GM12878 (cell line): ENCODE data around the gene DCAF15. TPM values are rescaled to one million over a fixed set of nuclear protein-coding genes. Genes with fewer than 3 reads are reported as not detected.

Source experiments
- ATAC-seq: fragments of 200-7000 bp; cut with Tn5 transposase; 3 replicates; pipeline ENCODE4 v1.9.1; 2020; ENCODE audit warnings: mild to moderate bottlenecking, moderate library complexity
- BruUV-seq: library from RNA; stranded (reverse); fragments of 400-500 nt; replicated peaks from 2 replicates; lab custom pipeline; 2021; lab: Mats Ljungman, UMichigan
- CTCF ChIA-PET: fragments of 300-600 bp; sonication (Branson Sonifier 250); formaldehyde crosslinking; extraction: SDS; loops from one replicate; lab custom pipeline; 2021; ENCODE audit warnings: inconsistent platforms; lab: Yijun Ruan, JAX
- POLR2A ChIA-PET: fragments of 350-600 bp; formaldehyde crosslinking; extraction: SDS; loops from one replicate; lab custom pipeline; 2021; ENCODE audit warnings: inconsistent platforms; lab: Charles Lee
- RAD21 ChIA-PET: fragments of 300-600 bp; sonication (Branson Sonifier 250); formaldehyde crosslinking; loops from one replicate; lab custom pipeline; 2023; ENCODE audit warnings: antibody characterized with exemption; ENCODE audit not compliant: unreplicated experiment; lab: Charles Lee
- SMC1A ChIA-PET: fragments of 300-600 bp; sonication (Branson Sonifier 250); formaldehyde crosslinking; loops from one replicate; lab custom pipeline; 2023; ENCODE audit not compliant: unreplicated experiment, uncharacterized antibody; lab: Charles Lee
- DNase-seq: peaks from one replicate; pipeline ENCODE4 v3.0.0-alpha.2; 2011; ENCODE audit warnings: low read depth, low spot score
- FAIRE-seq: peaks from 3 replicates; lab custom pipeline; 2011; peaks lifted over from hg19 to GRCh38; lab: Jason Lieb, UNC
- H2AFZ ChIP-seq: 2 replicates; pipeline ENCODE4 v1.6.0; 2011; ENCODE audit warnings: low read depth, low read length, control low read depth; ENCODE audit not compliant: control insufficient read depth
- H3K27ac ChIP-seq: 2 replicates; pipeline ENCODE4 v1.5.1; 2011; ENCODE audit warnings: control low read depth; ENCODE audit not compliant: control insufficient read depth, insufficient read depth
- H3K27me3 ChIP-seq, 2 experiments: replicated peaks in 1 of 2; 2 replicates each; pipeline versions ENCODE4 v1.6.0 to v1.6.1; 2011; ENCODE audit warnings: low read length in 1 of 2; ENCODE audit not compliant: control insufficient read depth in 2 of 2, insufficient read depth in 2 of 2
- H3K36me3 ChIP-seq, 2 experiments: 2 replicates each; pipeline ENCODE4 v1.5.1; 2011; ENCODE audit warnings: low read length in 1 of 2; ENCODE audit not compliant: control insufficient read depth in 2 of 2, insufficient read depth in 2 of 2
- H3K4me1 ChIP-seq: 2 replicates; pipeline ENCODE4 v1.6.1; 2011; ENCODE audit warnings: mild to moderate bottlenecking, low read length, moderate library complexity, mixed read lengths; ENCODE audit not compliant: control insufficient read depth, insufficient read depth
- H3K4me2 ChIP-seq: 2 replicates; pipeline ENCODE4 v1.6.0; 2011; ENCODE audit warnings: control low read depth; ENCODE audit not compliant: control insufficient read depth, insufficient read depth
- H3K4me3 ChIP-seq: fragments of 200-600 bp; sonication (generic); 2 replicates; pipeline ENCODE4 v1.5.1; 2016
- H3K79me2 ChIP-seq: 2 replicates; pipeline ENCODE4 v1.6.0; 2011; ENCODE audit warnings: low read length; ENCODE audit not compliant: control insufficient read depth, insufficient read depth
- H3K9ac ChIP-seq: 2 replicates; pipeline ENCODE4 v1.8.0; 2011; ENCODE audit warnings: low read length, control low read depth, mixed read lengths; ENCODE audit not compliant: control insufficient read depth, insufficient read depth
- H3K9me3 ChIP-seq: replicated peaks from 3 replicates; pipeline ENCODE4 v1.5.1; 2011; ENCODE audit warnings: mild to moderate bottlenecking, low read length; ENCODE audit not compliant: control insufficient read depth, insufficient read depth
- H4K20me1 ChIP-seq: 2 replicates; pipeline ENCODE4 v1.6.0; 2011; ENCODE audit not compliant: control insufficient read depth, insufficient read depth
- BCL3 ChIP-seq: IDR thresholded peaks from 2 replicates; pipeline ENCODE4 v1.6.1; 2011; ENCODE audit warnings: borderline replicate concordance, low read depth, mild to moderate bottlenecking, moderate library complexity, low read length; ENCODE audit not compliant: insufficient read depth, poor library complexity, severe bottlenecking
- CREB1 ChIP-seq: IDR thresholded peaks from 2 replicates; pipeline ENCODE4 v1.6.1; 2012; ENCODE audit warnings: low read depth, mild to moderate bottlenecking, inconsistent platforms
- ETV6 ChIP-seq, 2 experiments: fragments of 450-650 bp in 1 of 2; IDR thresholded peaks in 1 of 2; conservative IDR thresholded peaks in 1 of 2; 2 replicates each; pipeline ENCODE4 v1.6.1; 2014; ENCODE audit warnings: antibody characterized with exemption in 1 of 2, borderline replicate concordance in 1 of 2, low read depth in 1 of 2, mild to moderate bottlenecking in 1 of 2, moderate library complexity in 1 of 2
- FOS ChIP-seq: IDR thresholded peaks from 3 replicates; pipeline ENCODE4 v1.6.1; 2011; ENCODE audit warnings: borderline replicate concordance; ENCODE audit not compliant: insufficient read length; ENCODE audit errors: extremely low read depth
- PML ChIP-seq: IDR thresholded peaks from 2 replicates; pipeline ENCODE4 v1.6.1; 2012; ENCODE audit warnings: low read length, inconsistent platforms
- POLR2A ChIP-seq: IDR thresholded peaks from 2 replicates; pipeline ENCODE4 v1.6.1; 2011; ENCODE audit warnings: low read depth, mild to moderate bottlenecking, low read length
- POLR2AphosphoS5 ChIP-seq: IDR thresholded peaks from 2 replicates; pipeline ENCODE4 v1.6.1; 2011; ENCODE audit warnings: mild to moderate bottlenecking, low read length, inconsistent platforms
- RB1 ChIP-seq: fragments of 450-650 bp; formaldehyde crosslinking; IDR thresholded peaks from 2 replicates; pipeline ENCODE4 v1.6.1; 2017; ENCODE audit warnings: mild to moderate bottlenecking, borderline replicate concordance
- RCOR1 ChIP-seq: conservative IDR thresholded peaks from 2 replicates; pipeline ENCODE4 v1.6.1; 2012; ENCODE audit warnings: low read depth, low read length, improper control_type of control experiment
- SRF ChIP-seq, 2 experiments: IDR thresholded peaks; 2 replicates each; pipeline ENCODE4 v1.6.1; 2011; ENCODE audit warnings: low read depth in 2 of 2, low read length in 2 of 2, mild to moderate bottlenecking in 1 of 2, moderate library complexity in 1 of 2
- SUPT20H ChIP-seq: IDR thresholded peaks from 2 replicates; pipeline ENCODE4 v1.6.1; 2011; ENCODE audit warnings: low read depth, mild to moderate bottlenecking, low read length, moderate library complexity, borderline replicate concordance; ENCODE audit not compliant: control insufficient read depth
- WGBS: methylation state at CpG from one replicate; pipeline ENCODE4 v1.1.6; 2016; ENCODE audit warnings: low lambda C conversion rate; ENCODE audit not compliant: insufficient replicate concordance, insufficient coverage; ENCODE audit errors: missing lambda C conversion rate; 5-methylcytosine and 5-hydroxymethylcytosine counted together
- in situ Hi-C: fragments of 300-500 bp; cut with MboI; formaldehyde crosslinking; loops from 9 replicates; pipeline ENCODE4 v1.14.3; 2018; ENCODE audit warnings: mixed read lengths
- intact Hi-C: fragments of 100-400 bp; cut with micrococcal nuclease; formaldehyde crosslinking; loops from one replicate; pipeline ENCODE4 v1.14.2; 2022; ENCODE audit not compliant: unreplicated experiment
- polyA plus RNA-seq, 11 experiments: library from polyadenylated mRNA; depleted of rRNA in 4 of 11; unstranded in 6 of 11; stranded (reverse) in 5 of 11; fragments of >200 nt; fragmentation: Nextera tagmentation in 4 of 11; fragmentation: Illumina TruSeq in 1 of 11; extraction: Ambion mirVana in 4 of 11; extraction: Trizol in 1 of 11; gene quantifications; 1 replicate in 1 of 11; 2 replicates in 10 of 11; pipeline versions ENCODE4 v1.2.1 to v1.2.3, GENCODE V29; 2011 to 2016; ENCODE audit warnings: inconsistent platforms in 2 of 11, missing spikeins in 2 of 11, low read depth in 1 of 11
- total RNA-seq, 4 experiments: library from RNA; depleted of rRNA in 3 of 4; stranded (reverse); fragments of >200 nt in 3 of 4; fragmentation: Illumina TruSeq in 1 of 4; extraction: Trizol in 1 of 4; gene quantifications; 2 replicates each; pipeline versions ENCODE4 v1.2.1 to v1.2.3, GENCODE V29; 2013 to 2021
- TF ChIP-seq, protein P1 (sequence below): fragments of 450-650 bp; IDR thresholded peaks from 2 replicates; pipeline ENCODE4 v1.6.1; 2016; ENCODE audit warnings: mild to moderate bottlenecking, moderate library complexity, borderline replicate concordance
- TF ChIP-seq, protein P2 (sequence below): fragments of 450-650 bp; formaldehyde crosslinking; IDR thresholded peaks from 2 replicates; pipeline ENCODE4 v1.4.0; 2022; ENCODE audit warnings: mild to moderate bottlenecking, moderate library complexity

Gene DCAF15
- total and polyA plus RNA-seq, 10 of the 15 experiments (the other 5 are each of a cell fraction or from before 2014, with no cell fraction given) = 0.16 to 63.4 (median 26.6) TPM

DNA sequence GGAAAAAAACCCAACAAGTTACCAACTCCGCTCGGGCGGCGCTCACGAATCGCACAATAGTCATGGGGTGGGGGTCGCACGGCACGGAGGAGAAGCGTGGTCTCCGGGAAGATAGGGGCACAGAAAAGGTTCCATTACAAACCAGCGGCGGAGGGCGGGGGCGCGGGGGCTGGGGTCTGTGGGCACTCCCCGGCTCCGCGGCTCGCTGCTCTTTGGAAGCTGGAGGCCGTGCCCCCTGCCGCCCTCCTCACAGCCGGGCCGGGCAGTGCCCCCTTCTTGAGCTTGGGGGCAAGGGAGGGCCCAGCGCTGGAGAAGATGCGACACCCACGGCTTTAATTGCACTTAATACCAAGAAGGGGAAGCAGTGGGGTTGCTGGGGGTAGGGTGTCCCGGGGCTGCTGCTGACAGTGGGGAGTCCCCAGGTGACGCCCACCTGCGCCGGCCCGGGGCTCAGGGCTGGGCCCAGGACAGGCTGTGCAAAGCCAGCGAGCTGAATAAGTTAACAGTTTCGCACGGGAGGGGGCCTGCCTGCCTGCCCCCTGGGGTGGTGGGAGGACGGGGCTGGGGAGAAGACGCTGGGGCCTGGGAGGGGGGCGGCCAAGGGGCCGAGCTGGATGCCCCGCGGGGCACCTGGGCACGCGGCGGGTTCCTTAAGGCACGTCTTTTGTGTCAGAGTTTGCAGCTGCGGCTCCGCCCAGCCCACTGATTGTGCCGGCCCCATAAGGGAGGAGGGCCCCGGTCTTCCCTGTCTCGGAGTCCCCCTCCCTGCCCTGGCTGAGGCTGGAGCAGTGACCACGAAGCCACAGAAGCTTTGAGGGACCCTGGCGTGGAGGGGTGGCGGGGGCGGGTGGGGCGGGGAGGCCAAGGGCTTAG is 9.8 kb downstream of the DCAF15 start:
- Histone ChIP-seq H2AFZ (no peak overlapping the region), H3K9ac (no peak overlapping the region), H3K79me2 (no peaks in the 10 kb centered on the region), H3K4me3 (no peak overlapping the region), H3K36me3 (peaks cover 0 to 20% of the 10 kb centered on the region in 2 experiments; a peak in 3 of 4 replicates), H3K4me2 (no peak overlapping the region), H3K4me1 (no peaks in the 10 kb centered on the region), H3K27me3 (no peaks in the 10 kb centered on the region), H4K20me1 (no peaks in the 10 kb centered on the region), H3K27ac (no peak overlapping the region), H3K9me3 (no peaks in the 10 kb centered on the region)
- no peak for FAIRE-seq
- 93% methylated on average over 51 of the region's 55 CpGs for WGBS
- in situ Hi-C loops = no loop called here
- no peak for DNase-seq
- peak; percentile 28; the same call in 1 of the 3 replicates for ATAC-seq
- RAD21 ChIA-PET = interaction anchor here (1.0 kb wide), 1 partner anchor 91 kb away, joined by 3 read pairs; no protein-coding TSS in a partner anchor
- SMC1A ChIA-PET = no interaction called here
- TF ChIP-seq PML (no peak), SUPT20H (no peak), ETV6 (conservative IDR thresholded peaks at IDR 0.05 in 1 of 2, IDR thresholded peaks at IDR 0.05 in 1 of 2; ENCODE audit: borderline replicate concordance in 1 of 2, low read depth in 1 of 2) (no peak), BCL3 (no peak), RB1 (no peak), POLR2A (peak; percentile 14; the same call in 1 of the 2 replicates), POLR2AphosphoS5 (0 out of 2 replicates have a peak, but pooled peaks have one; percentile 27), FOS (no peak), RCOR1 (no peak), CREB1 (no peak), SRF (IDR thresholded peaks at IDR 0.05; ENCODE audit: low read depth in 2 of 2, low read length in 2 of 2) (no peak)
- TF ChIP-seq, protein P1, sequence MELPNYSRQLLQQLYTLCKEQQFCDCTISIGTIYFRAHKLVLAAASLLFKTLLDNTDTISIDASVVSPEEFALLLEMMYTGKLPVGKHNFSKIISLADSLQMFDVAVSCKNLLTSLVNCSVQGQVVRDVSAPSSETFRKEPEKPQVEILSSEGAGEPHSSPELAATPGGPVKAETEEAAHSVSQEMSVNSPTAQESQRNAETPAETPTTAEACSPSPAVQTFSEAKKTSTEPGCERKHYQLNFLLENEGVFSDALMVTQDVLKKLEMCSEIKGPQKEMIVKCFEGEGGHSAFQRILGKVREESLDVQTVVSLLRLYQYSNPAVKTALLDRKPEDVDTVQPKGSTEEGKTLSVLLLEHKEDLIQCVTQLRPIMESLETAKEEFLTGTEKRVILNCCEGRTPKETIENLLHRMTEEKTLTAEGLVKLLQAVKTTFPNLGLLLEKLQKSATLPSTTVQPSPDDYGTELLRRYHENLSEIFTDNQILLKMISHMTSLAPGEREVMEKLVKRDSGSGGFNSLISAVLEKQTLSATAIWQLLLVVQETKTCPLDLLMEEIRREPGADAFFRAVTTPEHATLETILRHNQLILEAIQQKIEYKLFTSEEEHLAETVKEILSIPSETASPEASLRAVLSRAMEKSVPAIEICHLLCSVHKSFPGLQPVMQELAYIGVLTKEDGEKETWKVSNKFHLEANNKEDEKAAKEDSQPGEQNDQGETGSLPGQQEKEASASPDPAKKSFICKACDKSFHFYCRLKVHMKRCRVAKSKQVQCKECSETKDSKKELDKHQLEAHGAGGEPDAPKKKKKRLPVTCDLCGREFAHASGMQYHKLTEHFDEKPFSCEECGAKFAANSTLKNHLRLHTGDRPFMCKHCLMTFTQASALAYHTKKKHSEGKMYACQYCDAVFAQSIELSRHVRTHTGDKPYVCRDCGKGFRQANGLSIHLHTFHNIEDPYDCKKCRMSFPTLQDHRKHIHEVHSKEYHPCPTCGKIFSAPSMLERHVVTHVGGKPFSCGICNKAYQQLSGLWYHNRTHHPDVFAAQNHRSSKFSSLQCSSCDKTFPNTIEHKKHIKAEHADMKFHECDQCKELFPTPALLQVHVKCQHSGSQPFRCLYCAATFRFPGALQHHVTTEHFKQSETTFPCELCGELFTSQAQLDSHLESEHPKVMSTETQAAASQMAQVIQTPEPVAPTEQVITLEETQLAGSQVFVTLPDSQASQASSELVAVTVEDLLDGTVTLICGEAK = no peak
- TF ChIP-seq, protein P2, sequence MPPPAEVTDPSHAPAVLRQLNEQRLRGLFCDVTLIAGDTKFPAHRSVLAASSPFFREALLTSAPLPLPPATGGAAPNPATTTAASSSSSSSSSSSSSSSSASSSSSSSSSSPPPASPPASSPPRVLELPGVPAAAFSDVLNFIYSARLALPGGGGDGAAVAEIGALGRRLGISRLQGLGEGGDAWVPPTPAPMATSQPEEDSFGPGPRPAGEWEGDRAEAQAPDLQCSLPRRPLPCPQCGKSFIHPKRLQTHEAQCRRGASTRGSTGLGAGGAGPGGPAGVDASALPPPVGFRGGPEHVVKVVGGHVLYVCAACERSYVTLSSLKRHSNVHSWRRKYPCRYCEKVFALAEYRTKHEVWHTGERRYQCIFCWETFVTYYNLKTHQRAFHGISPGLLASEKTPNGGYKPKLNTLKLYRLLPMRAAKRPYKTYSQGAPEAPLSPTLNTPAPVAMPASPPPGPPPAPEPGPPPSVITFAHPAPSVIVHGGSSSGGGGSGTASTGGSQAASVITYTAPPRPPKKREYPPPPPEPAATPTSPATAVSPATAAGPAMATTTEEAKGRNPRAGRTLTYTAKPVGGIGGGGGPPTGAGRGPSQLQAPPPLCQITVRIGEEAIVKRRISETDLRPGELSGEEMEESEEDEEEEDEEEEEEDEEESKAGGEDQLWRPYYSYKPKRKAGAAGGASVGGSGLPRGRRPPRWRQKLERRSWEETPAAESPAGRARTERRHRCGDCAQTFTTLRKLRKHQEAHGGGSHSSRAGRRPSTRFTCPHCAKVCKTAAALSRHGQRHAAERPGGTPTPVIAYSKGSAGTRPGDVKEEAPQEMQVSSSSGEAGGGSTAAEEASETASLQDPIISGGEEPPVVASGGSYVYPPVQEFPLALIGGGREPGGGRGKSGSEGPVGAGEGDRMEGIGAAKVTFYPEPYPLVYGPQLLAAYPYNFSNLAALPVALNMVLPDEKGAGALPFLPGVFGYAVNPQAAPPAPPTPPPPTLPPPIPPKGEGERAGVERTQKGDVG (CRISPR knock-in tag) = no peak
- intact Hi-C loops = no loop called here
- CTCF ChIA-PET = no interaction called here
- POLR2A ChIA-PET = no interaction called here
- no TSS peak for BruUV-seq
